ENCODE measurements around the gene RYR1. TPM values are rescaled to one million over a fixed set of nuclear protein-coding genes. Genes with fewer than 3 reads are reported as not detected.

The RYR1 gene
- total RNA-seq, 1 donor from 2014 or later = 0.32 TPM

GRCh38 chr19:38526430-38526829 is 92.9 kb downstream of the RYR1 start:
- TF ChIP-seq CTCF (IDR thresholded peaks at IDR 0.05) = no peak
- no peak for DNase-seq (ENCODE audit: low spot score)
- no peak overlapping the region for H3K4me3 Mint-ChIP-seq (ENCODE audit: unreplicated experiment)
- no peaks in the 10 kb centered on the region for H3K9me3 Mint-ChIP-seq (ENCODE audit: low read depth)
- no peak overlapping the region for H3K27ac Mint-ChIP-seq (ENCODE audit: unreplicated experiment)
- H3K36me3 Mint-ChIP-seq (ENCODE audit: low read depth) = no peaks in the 10 kb centered on the region
- H3K4me1 Mint-ChIP-seq (ENCODE audit: low read depth) = no peaks in the 10 kb centered on the region
- H3K27me3 Mint-ChIP-seq (ENCODE audit: low read depth) = peaks cover 10% of the 10 kb centered on the region

- TF ChIP-seq CTCF (IDR thresholded peaks at IDR 0.05) = no peak
- Mint-ChIP-seq H3K27me3 (ENCODE audit: low read depth) (peaks cover 14% of the 10 kb centered on the region), H3K27ac (ENCODE audit: unreplicated experiment) (no peak overlapping the region), H3K4me1 (ENCODE audit: low read depth) (no peaks in the 10 kb centered on the region), H3K4me3 (ENCODE audit: unreplicated experiment) (no peak overlapping the region), H3K36me3 (ENCODE audit: low read depth) (no peaks in the 10 kb centered on the region), H3K9me3 (ENCODE audit: low read depth) (no peaks in the 10 kb centered on the region)
- DNase-seq (ENCODE audit: low spot score) = no peak
Measured at GRCh38 chr19:38527466-38528136, 94.1 kb downstream of the RYR1 start.

DNA sequence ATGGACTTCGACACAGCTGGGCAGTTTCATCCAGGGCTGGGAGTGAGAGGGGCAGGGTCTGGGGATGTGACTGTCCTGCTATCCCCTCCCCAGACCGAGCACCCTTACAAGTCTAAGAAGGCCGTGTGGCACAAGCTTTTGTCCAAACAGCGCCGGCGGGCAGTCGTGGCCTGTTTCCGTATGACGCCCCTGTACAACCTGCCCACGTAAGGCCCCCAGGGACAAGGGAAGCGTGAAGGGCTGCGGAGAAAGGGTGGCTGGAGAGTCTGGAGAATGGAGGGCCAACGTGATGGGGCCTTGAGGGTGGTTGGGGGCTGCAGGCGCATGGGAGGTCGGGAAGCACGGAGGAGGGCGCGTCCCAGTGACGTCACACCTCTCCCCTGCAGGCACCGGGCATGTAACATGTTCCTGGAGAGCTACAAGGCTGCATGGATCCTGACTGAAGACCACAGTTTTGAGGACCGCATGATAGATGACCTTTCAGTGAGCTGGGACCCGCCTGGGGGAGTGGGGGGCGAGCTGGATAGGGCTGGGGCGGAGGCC is 94.8 kb downstream of the RYR1 start:
- no peak overlapping the region for H3K4me3 Mint-ChIP-seq (ENCODE audit: unreplicated experiment)
- DNase-seq (ENCODE audit: low spot score) = no peak
- H3K4me1 Mint-ChIP-seq (ENCODE audit: low read depth) = no peaks in the 10 kb centered on the region
- no peak overlapping the region for H3K27ac Mint-ChIP-seq (ENCODE audit: unreplicated experiment)
- no peaks in the 10 kb centered on the region for H3K36me3 Mint-ChIP-seq (ENCODE audit: low read depth)
- H3K27me3 Mint-ChIP-seq (ENCODE audit: low read depth) = peaks cover 20% of the 10 kb centered on the region
- no peaks in the 10 kb centered on the region for H3K9me3 Mint-ChIP-seq (ENCODE audit: low read depth)
- TF ChIP-seq CTCF (IDR thresholded peaks at IDR 0.05) = no peak

DNA sequence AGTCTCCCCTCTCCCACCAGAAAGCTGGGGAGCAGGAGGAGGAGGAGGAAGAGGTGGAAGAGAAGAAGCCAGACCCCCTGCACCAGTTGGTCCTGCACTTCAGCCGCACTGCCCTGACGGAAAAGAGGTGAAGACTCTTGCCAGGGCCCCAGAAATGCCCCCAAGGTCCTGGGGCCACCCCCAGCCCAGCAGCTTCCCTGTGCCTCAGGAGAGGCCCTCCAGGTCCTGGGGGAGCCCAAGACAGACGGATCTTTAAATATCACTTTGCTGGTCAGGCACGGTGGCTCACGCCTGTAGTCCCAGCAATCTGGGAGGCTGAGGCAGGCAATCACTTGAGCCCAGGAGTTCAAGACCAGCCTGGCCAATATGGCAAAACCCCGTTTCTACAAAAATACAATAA is 95.4 kb downstream of the RYR1 start:
- TF ChIP-seq CTCF (IDR thresholded peaks at IDR 0.05) = no peak
- no peak overlapping the region for H3K27ac Mint-ChIP-seq (ENCODE audit: unreplicated experiment)
- no peaks in the 10 kb centered on the region for H3K4me1 Mint-ChIP-seq (ENCODE audit: low read depth)
- no peak overlapping the region for H3K4me3 Mint-ChIP-seq (ENCODE audit: unreplicated experiment)
- H3K36me3 Mint-ChIP-seq (ENCODE audit: low read depth) = no peaks in the 10 kb centered on the region
- H3K9me3 Mint-ChIP-seq (ENCODE audit: low read depth) = no peaks in the 10 kb centered on the region
- no peak for DNase-seq (ENCODE audit: low spot score)
- H3K27me3 Mint-ChIP-seq (ENCODE audit: low read depth) = peaks cover 20% of the 10 kb centered on the region

DNA sequence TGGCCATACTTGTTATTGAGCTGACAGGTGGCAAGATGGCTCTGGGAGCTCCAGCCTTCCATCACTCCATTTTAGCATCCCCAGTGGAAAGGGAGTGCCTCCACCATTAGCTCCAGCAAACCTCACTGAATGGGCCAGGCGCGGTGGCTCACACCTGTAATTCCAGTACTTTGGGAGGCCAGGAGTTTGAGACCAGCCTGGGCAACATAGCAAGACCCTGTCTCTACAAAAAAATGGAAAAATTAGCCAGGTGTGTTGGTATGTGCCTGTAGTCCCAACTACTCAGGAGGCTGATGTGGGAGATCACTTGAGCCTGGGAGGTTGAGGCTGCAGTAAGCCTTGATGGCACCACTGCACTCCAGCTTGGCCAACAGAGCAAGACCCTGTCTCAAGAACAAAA is 98.0 kb downstream of the RYR1 start:
- DNase-seq (ENCODE audit: low spot score) = no peak
- peaks cover 16% of the 10 kb centered on the region for H3K27me3 Mint-ChIP-seq (ENCODE audit: low read depth)
- no peak overlapping the region for H3K4me3 Mint-ChIP-seq (ENCODE audit: unreplicated experiment)
- TF ChIP-seq CTCF (IDR thresholded peaks at IDR 0.05) = no peak
- peaks cover 4% of the 10 kb centered on the region for H3K36me3 Mint-ChIP-seq (ENCODE audit: low read depth)
- H3K4me1 Mint-ChIP-seq (ENCODE audit: low read depth) = no peaks in the 10 kb centered on the region
- H3K27ac Mint-ChIP-seq (ENCODE audit: unreplicated experiment) = no peak overlapping the region
- peaks cover 15% of the 10 kb centered on the region for H3K9me3 Mint-ChIP-seq (ENCODE audit: low read depth)
